Astrocyte (in vitro differentiated cells and primary cell): Measurements from ENCODE around the gene LRRC31. TPM values are rescaled to one million over a fixed set of nuclear protein-coding genes. Genes with fewer than 3 reads are reported as not detected.
A peak's percentile ranks its signal among the peaks of the same experiment; 100 is the strongest.

ENCODE experiments used
- DNase-seq: peaks from one replicate; pipeline ENCODE4 v3.0.0-alpha.2; 2010; ENCODE audit warnings: low read depth
- FAIRE-seq: peaks from 2 replicates; lab custom pipeline; 2011; peaks lifted over from hg19 to GRCh38; lab: Jason Lieb, UNC
- H2AFZ ChIP-seq: 2 replicates; pipeline ENCODE4 v1.6.0; 2012; ENCODE audit warnings: low read depth, low read length, inconsistent platforms
- H3K27ac ChIP-seq: 2 replicates; pipeline ENCODE4 v1.5.1; 2011; ENCODE audit warnings: low read depth, low read length, inconsistent platforms
- H3K27me3 ChIP-seq: 2 replicates; pipeline ENCODE4 v1.6.0; 2011; ENCODE audit warnings: low read length, inconsistent platforms; ENCODE audit not compliant: insufficient read depth
- H3K36me3 ChIP-seq: 2 replicates; pipeline ENCODE4 v1.5.1; 2011; ENCODE audit warnings: low read length, inconsistent platforms; ENCODE audit not compliant: insufficient read depth
- H3K4me1 ChIP-seq: 2 replicates; pipeline ENCODE4 v1.5.1; 2011; ENCODE audit warnings: low read length, inconsistent platforms; ENCODE audit not compliant: insufficient read depth
- H3K4me2 ChIP-seq: 2 replicates; pipeline ENCODE4 v1.6.0; 2012; ENCODE audit warnings: low read length, inconsistent platforms
- H3K4me3 ChIP-seq: 2 replicates; pipeline ENCODE4 v1.5.1; 2011; ENCODE audit warnings: low read depth, mild to moderate bottlenecking, low read length, inconsistent platforms; ENCODE audit not compliant: insufficient read depth
- H3K79me2 ChIP-seq: 2 replicates; pipeline ENCODE4 v1.6.0; 2012; ENCODE audit warnings: mild to moderate bottlenecking, low read length, inconsistent platforms; ENCODE audit not compliant: insufficient read depth
- H3K9ac ChIP-seq: 2 replicates; pipeline ENCODE4 v1.6.0; 2012; ENCODE audit warnings: mild to moderate bottlenecking, low read length, inconsistent platforms
- H3K9me3 ChIP-seq: 2 replicates; pipeline ENCODE4 v1.5.1; 2012; ENCODE audit warnings: low read depth, mild to moderate bottlenecking, low read length, inconsistent platforms; ENCODE audit not compliant: insufficient read depth
- H4K20me1 ChIP-seq: 2 replicates; pipeline ENCODE4 v1.6.0; 2012; ENCODE audit warnings: low read length, inconsistent platforms; ENCODE audit not compliant: insufficient read depth
- H3K27ac Mint-ChIP-seq: one replicate; pipeline ENCODE4 v1.8.0; 2021; ENCODE audit warnings: mild to moderate bottlenecking, mixed read lengths; ENCODE audit not compliant: unreplicated experiment
- H3K27me3 Mint-ChIP-seq: one replicate; pipeline ENCODE4 v1.8.0; 2021; ENCODE audit warnings: low read depth, mixed read lengths; ENCODE audit not compliant: unreplicated experiment
- H3K36me3 Mint-ChIP-seq: one replicate; pipeline ENCODE4 v1.8.0; 2021; ENCODE audit warnings: low read depth, mixed read lengths; ENCODE audit not compliant: unreplicated experiment
- H3K4me1 Mint-ChIP-seq: one replicate; pipeline ENCODE4 v1.8.0; 2021; ENCODE audit warnings: low read depth, mixed read lengths; ENCODE audit not compliant: unreplicated experiment
- H3K4me3 Mint-ChIP-seq: one replicate; pipeline ENCODE4 v1.8.0; 2021; ENCODE audit warnings: mild to moderate bottlenecking, moderate library complexity, mixed read lengths; ENCODE audit not compliant: unreplicated experiment
- H3K9me3 Mint-ChIP-seq: one replicate; pipeline ENCODE4 v1.8.0; 2021; ENCODE audit warnings: mild to moderate bottlenecking, mixed read lengths; ENCODE audit not compliant: unreplicated experiment
- CTCF ChIP-seq: IDR thresholded peaks from 2 replicates; pipeline ENCODE4 v1.5.1; 2011; ENCODE audit warnings: low read depth, mild to moderate bottlenecking, inconsistent platforms, low read length, moderate library complexity; ENCODE audit not compliant: insufficient read depth
- EZH2 ChIP-seq: IDR thresholded peaks from 2 replicates; pipeline ENCODE4 v1.6.1; 2012; ENCODE audit warnings: mild to moderate bottlenecking, low read length, inconsistent platforms; ENCODE audit not compliant: insufficient read depth
- total RNA-seq: library from RNA; stranded (reverse); gene quantifications from 2 replicates; pipeline ENCODE4 v1.2.1, GENCODE V29; 2021

The LRRC31 gene
- total RNA-seq, 1 donor from 2014 or later: 0.16 TPM

GRCh38 chr3:169790687-169791429 lies 78.9 kb downstream of the LRRC31 start:
- Histone ChIP-seq H3K9me3 (no peaks in the 10 kb centered on the region), H4K20me1 (no peaks in the 10 kb centered on the region), H3K9ac (no peak overlapping the region), H3K36me3 (peaks cover 19% of the 10 kb centered on the region), H2AFZ (no peak overlapping the region), H3K4me1 (peaks cover 7% of the 10 kb centered on the region), H3K4me3 (no peak overlapping the region), H3K27me3 (no peaks in the 10 kb centered on the region), H3K4me2 (no peak overlapping the region), H3K27ac (no peak overlapping the region), H3K79me2 (no peaks in the 10 kb centered on the region)
- H3K4me1 Mint-ChIP-seq: peaks cover 8% of the 10 kb centered on the region
- no peaks in the 10 kb centered on the region for H3K27me3 Mint-ChIP-seq
- FAIRE-seq (no peak), DNase-seq (peak; percentile 35)
- no peak for TF ChIP-seq EZH2
- TF ChIP-seq CTCF: no peak
- no peak overlapping the region for H3K27ac Mint-ChIP-seq
- no peak overlapping the region for H3K4me3 Mint-ChIP-seq
- H3K36me3 Mint-ChIP-seq: peaks cover 3% of the 10 kb centered on the region
- no peaks in the 10 kb centered on the region for H3K9me3 Mint-ChIP-seq

DNA sequence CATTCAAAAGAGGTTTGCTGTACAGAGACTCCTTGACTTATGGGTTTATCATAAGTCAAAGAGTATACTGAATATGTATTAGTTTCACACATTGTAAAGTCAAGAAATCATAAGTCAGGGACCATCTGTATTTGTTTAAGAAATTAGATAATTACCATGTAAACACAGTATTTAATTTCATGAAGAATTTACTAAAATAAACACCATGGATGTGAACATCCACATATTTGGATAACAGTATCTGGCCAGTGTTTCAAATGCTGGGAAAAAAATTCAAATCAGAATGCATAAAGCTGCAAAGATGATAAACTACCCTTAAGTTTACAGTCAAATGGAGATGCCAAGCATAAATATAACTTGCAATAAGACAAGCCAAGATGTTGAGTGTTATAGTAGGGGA lies 79.5 kb downstream of the LRRC31 start:
- no peak for FAIRE-seq
- Mint-ChIP-seq H3K27ac (no peak overlapping the region), H3K27me3 (no peaks in the 10 kb centered on the region), H3K4me3 (no peak overlapping the region), H3K4me1 (peaks cover 8% of the 10 kb centered on the region), H3K9me3 (no peaks in the 10 kb centered on the region), H3K36me3 (peaks cover 3% of the 10 kb centered on the region)
- Histone ChIP-seq H3K36me3 (peaks cover 25% of the 10 kb centered on the region), H3K4me1 (peaks cover 7% of the 10 kb centered on the region), H3K9ac (no peak overlapping the region), H3K79me2 (no peaks in the 10 kb centered on the region), H3K27me3 (no peaks in the 10 kb centered on the region), H3K4me2 (no peak overlapping the region), H3K27ac (no peak overlapping the region), H2AFZ (no peak overlapping the region), H3K4me3 (no peak overlapping the region), H3K9me3 (no peaks in the 10 kb centered on the region), H4K20me1 (no peaks in the 10 kb centered on the region)
- DNase-seq: no peak
- TF ChIP-seq EZH2: no peak
- no peak for TF ChIP-seq CTCF

Other genes starting within 250 kb of the LRRC31 start
- gene MECOM, start 206.2 kb downstream of the LRRC31 start, total RNA-seq: 11.8 and 15.8 TPM in 2 replicates
- 0.86 and 1.2 TPM in 2 replicates for gene TERC, start 104.9 kb downstream of the LRRC31 start, total RNA-seq
- gene ACTRT3, start 100.4 kb downstream of the LRRC31 start, total RNA-seq: 3.3 and 3.7 TPM in 2 replicates
- gene MYNN, start 96.5 kb downstream of the LRRC31 start, total RNA-seq: 12.6 and 12.9 TPM in 2 replicates
- not detected in 2 replicates for gene LRRIQ4, start 57.1 kb downstream of the LRRC31 start, total RNA-seq
- gene LRRC34, start 57.0 kb downstream of the LRRC31 start, total RNA-seq: 1.0 and 1.3 TPM in 2 replicates
- gene SAMD7, start 41.6 kb upstream of the LRRC31 start, total RNA-seq: not detected in 2 replicates
- 117 and 122 TPM in 2 replicates for gene SEC62, start 96.9 kb upstream of the LRRC31 start, total RNA-seq
- 0.79 and 1.4 TPM in 2 replicates for gene GPR160, start 168.1 kb upstream of the LRRC31 start, total RNA-seq